GM23338 (cell line): ENCODE measurements around the gene ARSB. TPM values are rescaled to one million over a fixed set of nuclear protein-coding genes. Genes with fewer than 3 reads are reported as not detected.

Experiments
- ATAC-seq: fragments of 200-7000 bp; cut with Tn5 transposase; 3 replicates; pipeline ENCODE4 v1.9.1; 2020
- DNase-seq: peaks from one replicate; pipeline ENCODE4 v3.0.0-alpha.2; 2015; ENCODE audit warnings: low spot score
- H2AFZ ChIP-seq: fragments of 200-600 bp; sonication (generic); 2 replicates; pipeline ENCODE4 v1.8.0; 2016; ENCODE audit warnings: antibody characterized with exemption, mild to moderate bottlenecking, moderate library complexity
- H3F3A ChIP-seq: fragments of 200-600 bp; sonication (generic); replicated peaks from 2 replicates; pipeline ENCODE4 v1.8.0; 2017; ENCODE audit warnings: antibody characterized with exemption, mixed run types, low read depth
- H3K27ac ChIP-seq: fragments of 200-600 bp; sonication (generic); 2 replicates; pipeline ENCODE4 v1.6.1; 2016; ENCODE audit warnings: low read depth
- H3K27me3 ChIP-seq: fragments of 200-600 bp; sonication (generic); 2 replicates; pipeline ENCODE4 v1.8.0; 2016; ENCODE audit warnings: mild to moderate bottlenecking, mixed run types, moderate library complexity; ENCODE audit not compliant: insufficient read depth
- H3K36me3 ChIP-seq: fragments of 200-600 bp; sonication (generic); 2 replicates; pipeline ENCODE4 v1.8.0; 2016; ENCODE audit warnings: mild to moderate bottlenecking; ENCODE audit not compliant: insufficient read depth
- H3K4me1 ChIP-seq: fragments of 200-600 bp; sonication (generic); 2 replicates; pipeline ENCODE4 v1.8.0; 2016; ENCODE audit warnings: mild to moderate bottlenecking, moderate library complexity; ENCODE audit not compliant: insufficient read depth
- H3K4me2 ChIP-seq: fragments of 200-600 bp; sonication (generic); 2 replicates; pipeline ENCODE4 v1.7.1; 2017; ENCODE audit warnings: mixed run types
- H3K4me3 ChIP-seq: fragments of 200-600 bp; sonication (generic); 2 replicates; pipeline ENCODE4 v1.6.1; 2016; ENCODE audit warnings: mixed run types
- H3K79me2 ChIP-seq: fragments of 200-600 bp; sonication (generic); replicated peaks from 2 replicates; pipeline ENCODE4 v1.8.0; 2017; ENCODE audit warnings: mild to moderate bottlenecking; ENCODE audit not compliant: insufficient read depth
- H3K9me2 ChIP-seq: fragments of 200-600 bp; sonication (generic); 2 replicates; pipeline ENCODE4 v1.8.0; 2017; ENCODE audit not compliant: insufficient read depth
- H4K20me1 ChIP-seq: fragments of 200-600 bp; sonication (generic); replicated peaks from 2 replicates; pipeline ENCODE4 v1.8.0; 2017; ENCODE audit warnings: mild to moderate bottlenecking; ENCODE audit not compliant: insufficient read depth
- H3K27ac Mint-ChIP-seq: 2 replicates; pipeline ENCODE4 v1.8.0; 2020; ENCODE audit warnings: inconsistent platforms, mild to moderate bottlenecking, moderate library complexity, mixed read lengths
- H3K27me3 Mint-ChIP-seq: 3 replicates; pipeline ENCODE4 v1.8.0; 2022; ENCODE audit warnings: low read depth, mild to moderate bottlenecking, moderate library complexity, mixed read lengths, inconsistent platforms; ENCODE audit not compliant: insufficient read depth, poor library complexity
- H3K36me3 Mint-ChIP-seq: 3 replicates; pipeline ENCODE4 v1.8.0; 2021; ENCODE audit warnings: low read depth, mild to moderate bottlenecking, inconsistent platforms, moderate library complexity, mixed read lengths
- H3K4me1 Mint-ChIP-seq: 3 replicates; pipeline ENCODE4 v1.8.0; 2020; ENCODE audit warnings: mild to moderate bottlenecking, inconsistent platforms, mixed read lengths
- H3K4me3 Mint-ChIP-seq: 3 replicates; pipeline ENCODE4 v1.8.0; 2021; ENCODE audit warnings: moderate library complexity, mild to moderate bottlenecking, inconsistent platforms, mixed read lengths
- H3K9me3 Mint-ChIP-seq: 3 replicates; pipeline ENCODE4 v1.8.0; 2020; ENCODE audit warnings: moderate library complexity, mild to moderate bottlenecking, inconsistent platforms, mixed read lengths
- CREB1 ChIP-seq: fragments of 250-450 bp; sonication (Bioruptor Pico); IDR thresholded peaks from 2 replicates; pipeline ENCODE4 v1.5.0; 2020; ENCODE audit warnings: low read depth, mild to moderate bottlenecking, moderate library complexity
- EZH2 ChIP-seq: fragments of 200-600 bp; sonication (generic); IDR thresholded peaks from one replicate; pipeline ENCODE4 v1.8.0; 2017; ENCODE audit warnings: antibody characterized with exemption, mild to moderate bottlenecking, low read depth; ENCODE audit not compliant: unreplicated experiment
- EZH2phosphoT487 ChIP-seq: fragments of 200-600 bp; sonication (generic); IDR thresholded peaks from one replicate; pipeline ENCODE4 v1.8.1; 2018; ENCODE audit warnings: antibody characterized with exemption; ENCODE audit not compliant: unreplicated experiment
- JUNB ChIP-seq: IDR thresholded peaks from one replicate; pipeline ENCODE4 v1.6.1; 2016; ENCODE audit warnings: antibody characterized with exemption; ENCODE audit not compliant: unreplicated experiment
- NANOG ChIP-seq: IDR thresholded peaks from 2 replicates; pipeline ENCODE4 v1.6.1; 2016; ENCODE audit warnings: antibody characterized with exemption, borderline replicate concordance
- POLR2AphosphoS5 ChIP-seq: IDR thresholded peaks from 2 replicates; pipeline ENCODE4 v1.6.1; 2016; ENCODE audit warnings: antibody characterized with exemption, low read depth
- REST ChIP-seq: IDR thresholded peaks from one replicate; pipeline ENCODE4 v1.6.1; 2018; ENCODE audit warnings: antibody characterized with exemption; ENCODE audit not compliant: unreplicated experiment
- STAT1 ChIP-seq: IDR thresholded peaks from one replicate; pipeline ENCODE4 v1.6.1; 2016; ENCODE audit warnings: antibody characterized with exemption; ENCODE audit not compliant: unreplicated experiment
- ZNF114 ChIP-seq: fragments of 250-450 bp; sonication (Bioruptor Pico); IDR thresholded peaks from 2 replicates; pipeline ENCODE4 v1.5.0; 2020; ENCODE audit warnings: mild to moderate bottlenecking, moderate library complexity
- ZNF331 ChIP-seq: fragments of 250-450 bp; sonication (Bioruptor Pico); IDR thresholded peaks from 2 replicates; pipeline ENCODE4 v1.5.0; 2020; ENCODE audit warnings: low read depth, mild to moderate bottlenecking, moderate library complexity
- polyA plus RNA-seq: library from polyadenylated mRNA; unstranded; fragments of >200 nt; fragmentation: Nextera tagmentation; extraction: Ambion mirVana; gene quantifications from 2 replicates; pipeline ENCODE4 v1.2.1, GENCODE V29; 2016
- total RNA-seq: library from RNA; depleted of rRNA; stranded (reverse); fragments of >200 nt; shearing (Covaris generic); gene quantifications from 2 replicates; pipeline ENCODE4 v1.2.3, GENCODE V29; 2014
- TF ChIP-seq, protein P1 (sequence below): fragments of 250-450 bp; sonication (Bioruptor Pico); IDR thresholded peaks from 2 replicates; pipeline ENCODE4 v1.5.0; 2020; ENCODE audit warnings: mild to moderate bottlenecking, moderate library complexity

ARSB gene
- total and polyA plus RNA-seq, 2 experiments from 2014 or later: 7.4 to 24.6 TPM

DNA sequence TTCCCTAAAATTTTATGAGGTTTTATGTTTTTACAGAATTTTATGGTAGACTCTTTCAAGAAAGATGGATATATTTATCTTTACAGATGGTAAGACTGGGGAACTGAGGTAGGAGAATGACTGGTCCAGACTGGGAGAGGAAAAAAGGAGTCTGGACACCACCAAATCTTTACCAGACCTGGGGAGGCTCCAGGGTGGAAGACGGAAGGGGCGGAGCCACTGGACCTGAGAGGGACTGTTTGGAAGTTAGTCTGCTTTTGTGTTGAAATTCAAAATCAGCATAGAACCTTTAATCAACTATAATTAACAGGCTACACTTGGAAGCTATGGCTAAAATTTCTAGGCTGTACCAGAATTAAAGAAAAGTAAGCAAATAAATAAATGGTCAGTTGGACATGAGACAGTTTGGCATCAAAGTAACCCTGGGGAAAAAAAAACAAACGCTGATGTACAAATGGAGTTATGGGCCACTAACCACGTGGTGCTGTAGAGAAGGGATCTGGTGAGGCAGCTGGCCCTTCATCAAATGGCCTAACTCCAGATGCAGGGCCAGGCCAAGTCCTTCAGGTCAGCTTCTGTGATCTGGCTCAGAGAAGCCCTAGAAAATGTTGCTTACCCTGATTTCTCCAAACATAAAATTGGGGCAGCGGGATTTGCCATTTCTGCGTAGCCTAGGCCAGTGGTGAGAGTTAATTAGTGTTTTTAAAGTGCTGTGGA lies 155.1 kb downstream of the ARSB start:
- no peak for TF ChIP-seq NANOG
- no peak for TF ChIP-seq JUNB
- no peaks in the 10 kb centered on the region for H3K36me3 ChIP-seq

GRCh38 chr5:78827725-78828124 lies 157.4 kb downstream of the ARSB start:
- Histone ChIP-seq H4K20me1 (no peaks in the 10 kb centered on the region), H3K9me2 (no peaks in the 10 kb centered on the region; the same call in 1 of the 2 replicates), H3K4me1 (no peaks in the 10 kb centered on the region), H2AFZ (no peak overlapping the region), H3K79me2 (no peaks in the 10 kb centered on the region), H3K27me3 (no peaks in the 10 kb centered on the region), H3K36me3 (no peaks in the 10 kb centered on the region), H3K4me2 (no peak overlapping the region), H3K27ac (no peak overlapping the region), H3K4me3 (no peak overlapping the region), H3F3A (no peaks in the 10 kb centered on the region)
- H3K9me3 Mint-ChIP-seq: peaks cover 3% of the 10 kb centered on the region; the same call in 2 of the 3 replicates
- DNase-seq (no peak), ATAC-seq (no peak)
- no peak overlapping the region for H3K27ac Mint-ChIP-seq
- H3K36me3 Mint-ChIP-seq: no peaks in the 10 kb centered on the region
- H3K4me1 Mint-ChIP-seq: no peaks in the 10 kb centered on the region
- no peak overlapping the region for H3K4me3 Mint-ChIP-seq
- H3K27me3 Mint-ChIP-seq: peaks cover 2% of the 10 kb centered on the region
- TF ChIP-seq NANOG (no peak), CREB1 (CRISPR knock-in tag) (no peak), POLR2AphosphoS5 (no peak), STAT1 (no peak), EZH2phosphoT487 (no peak), ZNF331 (CRISPR knock-in tag) (no peak), ZNF114 (CRISPR knock-in tag) (no peak), REST (no peak), EZH2 (no peak)
- TF ChIP-seq, protein P1, sequence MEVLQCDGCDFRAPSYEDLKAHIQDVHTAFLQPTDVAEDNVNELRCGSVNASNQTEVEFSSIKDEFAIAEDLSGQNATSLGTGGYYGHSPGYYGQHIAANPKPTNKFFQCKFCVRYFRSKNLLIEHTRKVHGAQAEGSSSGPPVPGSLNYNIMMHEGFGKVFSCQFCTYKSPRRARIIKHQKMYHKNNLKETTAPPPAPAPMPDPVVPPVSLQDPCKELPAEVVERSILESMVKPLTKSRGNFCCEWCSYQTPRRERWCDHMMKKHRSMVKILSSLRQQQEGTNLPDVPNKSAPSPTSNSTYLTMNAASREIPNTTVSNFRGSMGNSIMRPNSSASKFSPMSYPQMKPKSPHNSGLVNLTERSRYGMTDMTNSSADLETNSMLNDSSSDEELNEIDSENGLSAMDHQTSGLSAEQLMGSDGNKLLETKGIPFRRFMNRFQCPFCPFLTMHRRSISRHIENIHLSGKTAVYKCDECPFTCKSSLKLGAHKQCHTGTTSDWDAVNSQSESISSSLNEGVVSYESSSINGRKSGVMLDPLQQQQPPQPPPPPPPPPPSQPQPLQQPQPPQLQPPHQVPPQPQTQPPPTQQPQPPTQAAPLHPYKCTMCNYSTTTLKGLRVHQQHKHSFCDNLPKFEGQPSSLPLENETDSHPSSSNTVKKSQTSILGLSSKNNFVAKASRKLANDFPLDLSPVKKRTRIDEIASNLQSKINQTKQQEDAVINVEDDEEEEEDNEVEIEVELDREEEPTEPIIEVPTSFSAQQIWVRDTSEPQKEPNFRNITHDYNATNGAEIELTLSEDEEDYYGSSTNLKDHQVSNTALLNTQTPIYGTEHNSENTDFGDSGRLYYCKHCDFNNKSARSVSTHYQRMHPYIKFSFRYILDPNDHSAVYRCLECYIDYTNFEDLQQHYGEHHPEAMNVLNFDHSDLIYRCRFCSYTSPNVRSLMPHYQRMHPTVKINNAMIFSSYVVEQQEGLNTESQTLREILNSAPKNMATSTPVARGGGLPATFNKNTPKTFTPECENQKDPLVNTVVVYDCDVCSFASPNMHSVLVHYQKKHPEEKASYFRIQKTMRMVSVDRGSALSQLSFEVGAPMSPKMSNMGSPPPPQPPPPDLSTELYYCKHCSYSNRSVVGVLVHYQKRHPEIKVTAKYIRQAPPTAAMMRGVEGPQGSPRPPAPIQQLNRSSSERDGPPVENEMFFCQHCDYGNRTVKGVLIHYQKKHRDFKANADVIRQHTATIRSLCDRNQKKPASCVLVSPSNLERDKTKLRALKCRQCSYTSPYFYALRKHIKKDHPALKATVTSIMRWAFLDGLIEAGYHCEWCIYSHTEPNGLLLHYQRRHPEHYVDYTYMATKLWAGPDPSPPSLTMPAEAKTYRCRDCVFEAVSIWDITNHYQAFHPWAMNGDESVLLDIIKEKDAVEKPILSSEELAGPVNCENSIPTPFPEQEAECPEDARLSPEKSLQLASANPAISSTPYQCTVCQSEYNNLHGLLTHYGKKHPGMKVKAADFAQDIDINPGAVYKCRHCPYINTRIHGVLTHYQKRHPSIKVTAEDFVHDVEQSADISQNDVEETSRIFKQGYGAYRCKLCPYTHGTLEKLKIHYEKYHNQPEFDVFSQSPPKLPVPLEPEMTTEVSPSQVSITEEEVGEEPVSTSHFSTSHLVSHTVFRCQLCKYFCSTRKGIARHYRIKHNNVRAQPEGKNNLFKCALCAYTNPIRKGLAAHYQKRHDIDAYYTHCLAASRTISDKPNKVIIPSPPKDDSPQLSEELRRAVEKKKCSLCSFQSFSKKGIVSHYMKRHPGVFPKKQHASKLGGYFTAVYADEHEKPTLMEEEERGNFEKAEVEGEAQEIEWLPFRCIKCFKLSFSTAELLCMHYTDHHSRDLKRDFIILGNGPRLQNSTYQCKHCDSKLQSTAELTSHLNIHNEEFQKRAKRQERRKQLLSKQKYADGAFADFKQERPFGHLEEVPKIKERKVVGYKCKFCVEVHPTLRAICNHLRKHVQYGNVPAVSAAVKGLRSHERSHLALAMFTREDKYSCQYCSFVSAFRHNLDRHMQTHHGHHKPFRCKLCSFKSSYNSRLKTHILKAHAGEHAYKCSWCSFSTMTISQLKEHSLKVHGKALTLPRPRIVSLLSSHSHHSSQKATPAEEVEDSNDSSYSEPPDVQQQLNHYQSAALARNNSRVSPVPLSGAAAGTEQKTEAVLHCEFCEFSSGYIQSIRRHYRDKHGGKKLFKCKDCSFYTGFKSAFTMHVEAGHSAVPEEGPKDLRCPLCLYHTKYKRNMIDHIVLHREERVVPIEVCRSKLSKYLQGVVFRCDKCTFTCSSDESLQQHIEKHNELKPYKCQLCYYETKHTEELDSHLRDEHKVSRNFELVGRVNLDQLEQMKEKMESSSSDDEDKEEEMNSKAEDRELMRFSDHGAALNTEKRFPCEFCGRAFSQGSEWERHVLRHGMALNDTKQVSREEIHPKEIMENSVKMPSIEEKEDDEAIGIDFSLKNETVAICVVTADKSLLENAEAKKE (CRISPR knock-in tag): no peak

More for the DNA sequence above, 155.1 kb downstream of the ARSB start:
- H3K4me1 ChIP-seq: no peaks in the 10 kb centered on the region
- no peak overlapping the region for H3K4me3 ChIP-seq
- H3K27me3 Mint-ChIP-seq: peaks cover 2% of the 10 kb centered on the region
- H3K36me3 Mint-ChIP-seq: no peaks in the 10 kb centered on the region
- ATAC-seq (no peak), DNase-seq (no peak)
- no peaks in the 10 kb centered on the region for H3K9me2 ChIP-seq
- H3K27ac ChIP-seq: no peak overlapping the region
- peaks cover 3% of the 10 kb centered on the region; the same call in 2 of the 3 replicates for H3K9me3 Mint-ChIP-seq
- H3K27ac Mint-ChIP-seq: no peak overlapping the region
- H3K4me2 ChIP-seq: no peak overlapping the region
- no peak overlapping the region for H3K4me3 Mint-ChIP-seq
- H3K79me2 ChIP-seq: no peaks in the 10 kb centered on the region
- H4K20me1 ChIP-seq: no peaks in the 10 kb centered on the region
- no peak overlapping the region for H2AFZ ChIP-seq
- no peaks in the 10 kb centered on the region for H3K27me3 ChIP-seq
- peaks cover 5% of the 10 kb centered on the region; the same call in 2 of the 3 replicates for H3K4me1 Mint-ChIP-seq
- no peaks in the 10 kb centered on the region for H3F3A ChIP-seq
